HG03378 (cell line): Measurements from ENCODE around the gene BRF1.

ENCODE experiments used
- ATAC-seq: cut with Tn5 transposase; IDR thresholded peaks from one replicate; pipeline ENCODE4 v1.9.1; 2021; ENCODE audit warnings: mild to moderate bottlenecking, moderate library complexity; ENCODE audit not compliant: unreplicated experiment

Gene BRF1

GRCh38 chr14:105165134-105165704 is 135.6 kb downstream of the BRF1 start:
- no peak for ATAC-seq

- no peak for ATAC-seq
Measured at GRCh38 chr14:105163040-105163742, 137.6 kb downstream of the BRF1 start.

- no peak for ATAC-seq
Measured at GRCh38 chr14:105162669-105162979, 138.2 kb downstream of the BRF1 start.

GRCh38 chr14:105161964-105162668 is 138.7 kb downstream of the BRF1 start:
- ATAC-seq, result no peak

- no peak for ATAC-seq
Measured at GRCh38 chr14:105161309-105161708, 139.5 kb downstream of the BRF1 start.

GRCh38 chr14:105160776-105161175 is 140.0 kb downstream of the BRF1 start:
- no peak for ATAC-seq

GRCh38 chr14:105159344-105159743 is 141.5 kb downstream of the BRF1 start:
- no peak for ATAC-seq
